MG63 (cell line): ENCODE measurements around the gene LIME1. TPM values are rescaled to one million over a fixed set of nuclear protein-coding genes. Genes with fewer than 3 reads are reported as not detected.
"Not testable (repeated sequence)": the region's sequence is repeated elsewhere in the genome, so short reads cannot be mapped to it uniquely, and the experiment has no call there.

ENCODE experiments used
- DNase-seq: peaks from one replicate; pipeline ENCODE4 v3.0.0-alpha.2; 2020
- H3K27me3 ChIP-seq: fragments of 250-450 bp; sonication (Bioruptor Pico); 2 replicates; pipeline ENCODE4 v1.5.1; 2020; ENCODE audit warnings: mild to moderate bottlenecking, moderate library complexity
- H3K36me3 ChIP-seq: fragments of 250-450 bp; sonication (Bioruptor Pico); 2 replicates; pipeline ENCODE4 v1.5.1; 2020; ENCODE audit warnings: mild to moderate bottlenecking, moderate library complexity
- H3K4me3 ChIP-seq: fragments of 250-450 bp; sonication (Bioruptor Pico); 2 replicates; pipeline ENCODE4 v1.5.1; 2020; ENCODE audit warnings: mild to moderate bottlenecking, moderate library complexity
- H3K9me3 ChIP-seq: fragments of 250-450 bp; sonication (Bioruptor Pico); 2 replicates; pipeline ENCODE4 v1.5.1; 2020; ENCODE audit warnings: mild to moderate bottlenecking, moderate library complexity
- total RNA-seq: library from RNA; depleted of rRNA; stranded (reverse); fragments of >200 nt; shearing (Covaris generic); gene quantifications from 2 replicates; pipeline ENCODE4 v1.2.3, GENCODE V29; 2014; ENCODE audit warnings: low replicate concordance

LIME1 gene
- total RNA-seq, 1 experiment from 2014 or later: 5.7 TPM

- Histone ChIP-seq H3K4me3 (no peak overlapping the region), H3K9me3 (no peaks in the 10 kb centered on the region), H3K27me3 (no peaks in the 10 kb centered on the region), H3K36me3 (peaks cover 72% of the 10 kb centered on the region)
- DNase-seq: no peak
These were observed 32.3 kb upstream of the LIME1 start for GRCh38 chr20:63703976-63704748.

- Histone ChIP-seq H3K4me3 (no peak overlapping the region), H3K36me3 (peaks cover 72% of the 10 kb centered on the region)
- no peak for DNase-seq
These were observed 31.7 kb upstream of the LIME1 start for GRCh38 chr20:63704749-63705117.

DNA sequence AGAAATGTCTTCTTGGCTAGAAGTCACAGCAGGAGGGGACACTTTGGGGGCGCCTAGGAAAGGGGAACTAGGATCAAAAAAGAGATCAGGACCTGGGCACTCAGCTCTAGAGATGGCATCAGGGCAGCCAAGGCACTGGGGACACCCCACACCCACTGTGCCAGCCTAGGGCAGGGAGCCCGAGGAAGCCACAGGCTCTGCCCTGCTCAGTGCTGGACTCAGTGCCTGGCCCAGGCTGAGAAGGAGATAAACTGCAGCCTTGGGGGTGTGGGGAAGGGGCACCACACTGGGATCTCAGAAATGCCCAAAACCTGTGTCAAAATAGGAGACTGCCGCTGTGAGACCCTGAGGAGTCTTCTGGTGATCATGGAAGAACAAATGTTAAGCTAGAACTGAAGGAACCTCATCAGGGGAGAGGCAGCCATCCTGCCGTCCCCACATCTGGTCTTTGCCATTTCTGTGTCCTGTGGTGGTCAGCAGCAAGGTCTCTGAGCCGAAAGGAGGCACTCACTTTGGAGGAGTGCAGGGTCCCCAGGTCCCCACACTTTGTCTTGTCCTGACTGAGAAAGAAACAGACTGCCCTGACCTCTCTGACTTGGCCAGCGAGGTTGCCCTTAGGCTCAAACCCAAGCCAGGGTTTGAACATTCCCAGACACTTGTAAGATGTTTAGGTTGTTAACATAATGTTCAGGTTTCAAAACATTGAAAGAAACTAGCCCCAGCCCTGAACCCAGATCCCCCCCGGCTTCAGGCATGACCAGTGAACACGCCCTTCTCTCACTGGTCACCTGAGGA, 31.0 kb upstream of the LIME1 start:
- peak overlapping the region; percentile 95; the same call in 1 of the 2 replicates for H3K4me3 ChIP-seq
- no peaks in the 10 kb centered on the region for H3K27me3 ChIP-seq
- DNase-seq: no peak
- peaks cover 72% of the 10 kb centered on the region for H3K36me3 ChIP-seq
- no peaks in the 10 kb centered on the region; the same call in 1 of the 2 replicates for H3K9me3 ChIP-seq

More at GRCh38 chr20:63704749-63705117, 31.7 kb upstream of the LIME1 start:
- no peaks in the 10 kb centered on the region for H3K27me3 ChIP-seq
- H3K9me3 ChIP-seq: no peaks in the 10 kb centered on the region

DNA sequence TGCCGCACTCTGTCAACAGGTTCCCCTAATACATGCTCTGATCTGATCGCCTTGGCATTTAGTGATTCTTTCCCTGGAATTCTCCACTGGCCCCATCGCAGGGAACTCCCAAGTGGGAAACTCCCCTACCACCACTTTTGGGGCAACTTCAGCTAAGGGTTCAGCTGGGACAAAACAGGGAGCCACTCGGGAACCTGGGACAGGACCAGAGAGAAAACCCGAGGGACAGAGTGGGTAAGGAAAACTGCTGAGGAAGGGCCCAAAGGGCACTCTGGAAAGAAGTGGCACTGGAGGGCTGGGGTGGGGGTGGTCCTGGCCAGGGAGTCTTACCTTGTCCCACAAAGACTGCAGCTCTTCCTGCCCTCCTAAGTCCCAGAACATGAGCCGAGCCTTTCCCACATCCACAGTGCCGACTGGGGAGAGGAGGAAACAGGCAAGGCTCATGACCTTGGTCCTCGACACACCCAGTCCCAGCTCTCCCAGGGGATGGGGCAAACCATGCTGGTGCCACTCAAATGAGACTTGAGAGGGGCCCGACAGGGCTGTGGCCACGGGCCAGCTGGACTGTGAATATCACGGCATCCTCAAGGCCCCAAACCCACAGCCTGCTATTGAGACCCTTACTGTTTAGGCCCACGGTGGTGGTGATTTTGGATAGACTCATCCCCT, 30.3 kb upstream of the LIME1 start:
- no peak for DNase-seq
- Histone ChIP-seq H3K36me3 (peaks cover 78% of the 10 kb centered on the region), H3K27me3 (no peaks in the 10 kb centered on the region), H3K4me3 (peak overlapping the region; percentile 95), H3K9me3 (no peaks in the 10 kb centered on the region; the same call in 1 of the 2 replicates)

- peak; percentile 66 for DNase-seq
- Histone ChIP-seq H3K4me3 (peak overlapping the region; percentile 95), H3K36me3 (peaks cover 86% of the 10 kb centered on the region), H3K27me3 (no peaks in the 10 kb centered on the region), H3K9me3 (peaks cover 5% of the 10 kb centered on the region)
These were observed 29.5 kb upstream of the LIME1 start for GRCh38 chr20:63706852-63707557.

- Histone ChIP-seq H3K27me3 (no peaks in the 10 kb centered on the region), H3K9me3 (peaks cover 11% of the 10 kb centered on the region), H3K4me3 (peak within 1 kb of the TSS; percentile 95), H3K36me3 (peaks cover 91% of the 10 kb centered on the region)
- DNase-seq: peak; percentile 93
These were observed 28.7 kb upstream of the LIME1 start, which contains the start of the genes ARFRP1 and ZGPAT for GRCh38 chr20:63707558-63708300. TSS of gene ARFRP1 (minus strand) at chr20:63707976. CDS start at chr20:63707091, 885 bp downstream. TSS of gene ZGPAT (plus strand) at chr20:63708039. CDS start at chr20:63708581, 542 bp downstream.

GRCh38 chr20:63708301-63709148, 27.9 kb upstream of the LIME1 start:
- Histone ChIP-seq H3K9me3 (peaks cover 11% of the 10 kb centered on the region), H3K27me3 (no peaks in the 10 kb centered on the region), H3K4me3 (peak overlapping the region; percentile 95), H3K36me3 (peaks cover 93% of the 10 kb centered on the region)
- no peak for DNase-seq

DNA sequence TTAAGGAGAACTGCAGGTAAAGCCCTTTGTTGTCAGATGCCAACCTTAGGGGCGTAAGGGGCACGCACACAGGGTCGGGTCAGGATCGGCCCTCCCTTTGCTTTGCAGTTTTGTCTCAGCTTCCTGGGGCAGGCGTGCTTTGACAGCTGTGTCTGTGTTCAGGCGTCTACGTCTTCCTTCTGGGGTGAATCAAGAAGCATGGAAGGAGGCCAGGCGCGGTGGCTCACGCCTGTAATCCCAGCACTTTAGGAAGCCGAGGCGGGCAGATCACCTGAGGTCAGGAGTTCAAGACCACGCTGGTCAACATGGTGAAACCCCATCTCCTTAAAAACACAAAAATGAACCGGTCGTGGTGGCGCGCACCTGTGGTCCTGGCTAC, 27.3 kb upstream of the LIME1 start:
- Histone ChIP-seq H3K36me3 (peaks cover 93% of the 10 kb centered on the region), H3K27me3 (no peaks in the 10 kb centered on the region), H3K9me3 (peaks cover 11% of the 10 kb centered on the region), H3K4me3 (peak overlapping the region; percentile 95)
- DNase-seq: no peak

DNA sequence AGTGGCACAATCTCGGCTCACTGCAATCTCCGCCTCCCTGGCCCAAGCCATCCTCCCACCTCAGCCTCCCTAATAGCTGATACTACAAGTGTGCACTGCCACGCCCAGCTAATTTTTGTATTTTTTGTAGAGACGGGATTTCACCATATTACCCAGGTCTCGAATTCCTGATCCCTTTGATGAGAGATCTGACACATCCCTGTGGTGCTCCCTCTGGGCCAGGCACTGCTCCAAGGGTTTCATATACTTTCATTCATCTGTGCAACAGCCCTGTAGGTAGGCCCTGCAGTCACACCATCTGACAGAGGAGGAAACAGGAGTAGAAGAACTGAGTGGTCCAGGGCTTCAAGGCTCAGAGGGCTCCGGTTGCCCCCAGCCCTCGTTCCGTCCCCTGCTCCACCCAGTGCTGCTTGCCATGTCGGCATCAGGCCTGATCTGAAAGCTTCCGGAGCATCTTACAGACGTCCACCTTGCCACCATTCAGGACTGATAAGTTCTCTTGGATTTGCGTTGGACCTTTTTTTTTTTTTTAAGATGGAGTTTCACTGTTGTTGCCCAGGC, 25.3 kb upstream of the LIME1 start:
- Histone ChIP-seq H3K36me3 (peaks cover 93% of the 10 kb centered on the region), H3K27me3 (no peaks in the 10 kb centered on the region), H3K4me3 (no peak overlapping the region), H3K9me3 (peaks cover 24% of the 10 kb centered on the region)
- DNase-seq: no peak

DNA sequence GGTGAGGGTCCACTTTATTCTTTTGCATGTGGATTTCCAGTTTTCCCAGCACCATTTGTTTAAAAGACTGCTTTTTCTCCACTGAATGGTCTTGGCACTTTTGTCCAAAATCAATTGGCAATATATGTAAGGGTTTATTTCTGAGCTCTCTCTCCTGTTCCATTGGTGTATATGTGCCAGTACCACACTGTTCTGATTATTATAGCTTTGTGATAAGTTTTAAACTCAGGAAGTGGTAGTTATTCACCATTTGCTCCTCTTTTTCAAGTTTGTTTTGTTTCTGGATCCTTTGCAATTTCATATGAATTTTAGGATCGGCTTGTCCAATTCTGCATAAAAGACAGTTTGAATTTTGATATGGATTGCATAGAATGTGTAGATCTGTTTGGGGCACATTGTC, 24.3 kb upstream of the LIME1 start:
- Histone ChIP-seq H3K36me3 (peaks cover 93% of the 10 kb centered on the region), H3K27me3 (no peaks in the 10 kb centered on the region), H3K9me3 (peaks cover 33% of the 10 kb centered on the region), H3K4me3 (no peak overlapping the region)
- no peak for DNase-seq

DNA sequence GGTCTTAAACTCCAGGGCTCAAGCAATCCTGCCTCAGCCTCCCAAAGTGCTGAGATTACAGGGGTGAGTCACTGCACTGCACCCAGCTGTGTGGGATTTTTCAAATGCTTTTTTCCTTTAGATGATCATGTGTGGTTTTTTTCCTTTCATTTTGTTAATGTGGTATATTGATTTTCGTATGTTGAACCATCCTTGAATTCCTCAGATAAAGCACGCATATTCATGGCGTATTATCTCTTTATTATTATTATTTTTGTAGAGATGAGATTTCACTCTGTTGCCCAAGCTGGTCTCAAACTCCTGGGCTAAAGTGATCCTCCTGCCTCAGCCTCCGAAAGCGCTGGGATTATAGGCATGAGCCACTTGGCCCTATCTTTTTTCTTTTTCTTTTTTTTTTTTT, 21.6 kb upstream of the LIME1 start:
- Histone ChIP-seq H3K36me3 (peaks cover 100% of the 10 kb centered on the region), H3K27me3 (no peaks in the 10 kb centered on the region), H3K9me3 (peaks cover 58% of the 10 kb centered on the region), H3K4me3 (no peak overlapping the region)
- no peak for DNase-seq

- peaks cover 53% of the 10 kb centered on the region for H3K9me3 ChIP-seq
- no peaks in the 10 kb centered on the region for H3K27me3 ChIP-seq
- peaks cover 93% of the 10 kb centered on the region for H3K36me3 ChIP-seq
- no peak overlapping the region for H3K4me3 ChIP-seq
- DNase-seq: no peak
These were observed 17.5 kb upstream of the LIME1 start for GRCh38 chr20:63718996-63719395.

- not testable (repeated sequence) for DNase-seq, H3K27me3 ChIP-seq, H3K4me3 ChIP-seq
- peaks cover 37% of the 10 kb centered on the region for H3K9me3 ChIP-seq
- H3K36me3 ChIP-seq: peaks cover 83% of the 10 kb centered on the region
These were observed 13.4 kb upstream of the LIME1 start for GRCh38 chr20:63722967-63723622.

GRCh38 chr20:63730189-63730733, 6.2 kb upstream of the LIME1 start:
- peaks cover 47% of the 10 kb centered on the region for H3K36me3 ChIP-seq
- H3K9me3 ChIP-seq, DNase-seq, H3K4me3 ChIP-seq, H3K27me3 ChIP-seq: not testable (repeated sequence)
